ENCODE measurements around the gene SUGP1. TPM values are rescaled to one million over a fixed set of nuclear protein-coding genes. Genes with fewer than 3 reads are reported as not detected.
"Not testable (repeated sequence)": the region's sequence is repeated elsewhere in the genome, so short reads cannot be mapped to it uniquely, and the experiment has no call there.

The SUGP1 gene
- total RNA-seq (2014; rRNA removed; shearing (Covaris generic)): 20.8 and 44.8 TPM in 2 replicates

GRCh38 chr19:19320361-19321140 is at the start of gene SUGP1, which contains the start of gene MAU2:
TSS of gene SUGP1 (minus strand) at chr19:19320509. CDS start at chr19:19320496, 13 bp downstream.
TSS of gene MAU2 (plus strand) at chr19:19320829. CDS start at chr19:19320860, 31 bp downstream.
- DNase-seq (ENCODE audit: low read depth): peak; percentile 93

DNA sequence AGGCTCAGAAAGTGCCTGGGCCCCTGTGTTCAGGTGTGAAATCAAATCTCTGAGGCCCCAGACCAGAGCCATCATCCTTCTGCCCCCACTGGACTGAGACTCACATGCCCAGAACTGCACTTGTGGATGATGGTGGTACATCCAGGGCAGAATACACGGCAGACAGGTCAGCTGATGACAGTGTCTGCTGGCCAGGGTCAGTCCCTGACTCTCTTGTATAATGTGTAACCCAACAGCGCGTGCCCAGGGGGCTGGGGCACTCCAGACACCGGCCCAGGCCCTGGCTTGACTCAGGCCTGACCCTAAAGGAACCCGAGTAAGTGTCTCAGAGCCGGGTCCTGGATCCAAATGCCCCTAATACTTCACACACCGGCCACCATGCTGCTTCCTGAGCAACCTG is 47.8 kb upstream of the SUGP1 start:
- no peak for DNase-seq (ENCODE audit: low read depth)

GRCh38 chr19:19366434-19367396 is 46.4 kb upstream of the SUGP1 start:
- DNase-seq (ENCODE audit: low read depth): peak; percentile 76

DNA sequence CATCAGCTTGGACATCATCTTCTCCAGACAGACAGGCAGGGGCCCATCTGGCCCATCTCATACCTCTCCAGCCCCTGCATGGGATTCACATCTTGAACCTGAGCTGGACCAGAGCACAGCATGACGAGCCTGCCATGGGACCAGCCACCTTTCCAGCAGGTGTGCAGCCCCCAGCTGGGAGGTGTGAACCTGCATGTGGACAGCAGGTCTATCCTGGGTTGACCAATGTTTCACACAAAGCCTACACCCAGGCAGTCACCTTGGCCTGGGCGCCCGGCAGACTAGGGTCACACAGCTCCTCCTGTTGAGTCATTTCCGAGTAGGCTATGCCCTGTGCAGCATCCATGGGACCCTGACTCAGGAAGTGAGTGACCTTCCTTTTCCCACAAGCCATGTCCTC is 41.8 kb upstream of the SUGP1 start:
- DNase-seq (ENCODE audit: low read depth): no peak

DNA sequence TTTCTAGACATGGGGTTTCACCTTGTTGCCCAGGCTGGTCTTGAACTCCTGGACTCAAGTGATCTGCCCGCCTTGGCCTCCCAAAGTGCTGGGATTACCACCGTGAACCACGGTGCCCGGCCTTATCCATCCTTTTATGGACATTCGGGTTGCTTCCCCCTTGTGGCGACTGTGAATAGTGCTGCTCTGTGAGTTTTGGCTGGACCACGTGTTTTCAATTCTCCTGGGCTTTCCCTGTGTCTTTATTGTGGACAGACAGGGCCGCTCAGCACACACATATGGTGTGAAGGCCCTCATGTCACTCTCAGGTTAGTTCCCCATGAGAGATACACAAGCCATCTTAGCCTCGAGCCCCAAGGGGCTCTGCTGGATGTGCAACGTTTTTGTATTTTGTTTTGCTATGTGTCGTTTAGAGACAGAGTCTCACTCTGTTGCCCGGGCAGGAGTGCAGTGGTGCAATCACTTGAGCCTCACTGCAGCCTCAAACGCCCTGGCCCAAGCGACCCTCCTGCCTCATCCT is 40.8 kb upstream of the SUGP1 start:
- DNase-seq (ENCODE audit: low read depth): peak; percentile 83

- DNase-seq (ENCODE audit: low read depth): no peak
Observed at GRCh38 chr19:19356901-19357566, 36.7 kb upstream of the SUGP1 start.

DNA sequence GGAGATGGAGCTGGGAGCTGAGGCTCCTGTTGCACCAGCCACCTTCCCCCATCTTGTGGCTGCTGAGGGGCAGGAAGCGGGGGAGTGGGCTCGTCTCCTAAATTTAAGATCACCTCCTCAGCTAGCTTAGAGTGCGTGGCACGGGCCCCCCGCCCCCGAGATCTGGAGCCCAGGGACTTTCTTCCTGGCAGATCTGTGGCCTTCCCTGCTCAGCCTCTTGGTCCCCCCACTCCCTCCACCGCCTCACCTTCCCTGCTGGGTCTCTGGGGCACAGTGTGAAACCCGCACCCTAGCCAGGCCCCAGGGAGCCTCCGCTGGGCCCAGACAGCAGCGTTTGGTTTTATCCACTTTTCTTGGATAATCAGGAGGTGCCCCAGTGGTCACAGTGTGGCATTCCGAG is 36.2 kb upstream of the SUGP1 start:
- DNase-seq (ENCODE audit: low read depth): no peak

DNA sequence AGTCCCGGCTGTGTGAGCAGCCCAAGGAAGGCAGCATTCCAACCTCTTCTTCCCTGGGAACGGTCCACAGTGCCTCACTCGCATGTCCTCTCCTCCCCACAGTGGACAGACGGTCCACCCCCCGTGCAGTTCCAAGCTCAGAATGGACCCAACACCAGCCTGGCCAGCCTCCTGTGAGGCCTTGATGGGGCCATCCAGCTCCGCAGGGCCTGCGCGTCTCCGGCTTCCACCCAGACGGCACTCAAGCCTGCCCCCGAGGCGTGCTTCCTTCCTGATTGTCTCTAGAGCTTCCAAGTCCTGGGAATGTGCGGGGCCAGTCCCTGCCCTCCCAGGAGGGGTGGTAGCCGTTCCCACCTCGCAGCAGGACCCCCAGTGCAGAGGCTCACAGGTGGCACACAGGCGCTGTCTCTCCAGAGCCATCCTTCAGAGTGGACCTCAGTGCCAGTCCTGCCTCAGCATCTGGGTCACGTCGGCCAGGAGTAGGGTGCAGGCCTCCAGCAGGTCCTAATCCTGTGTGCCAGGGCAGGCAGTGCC is 35.4 kb upstream of the SUGP1 start:
- DNase-seq (ENCODE audit: low read depth): no peak

- DNase-seq (ENCODE audit: low read depth): no peak
Observed at GRCh38 chr19:19354932-19355331, 34.6 kb upstream of the SUGP1 start.

GRCh38 chr19:19354007-19354406 is 33.7 kb upstream of the SUGP1 start:
- DNase-seq (ENCODE audit: low read depth): no peak

DNA sequence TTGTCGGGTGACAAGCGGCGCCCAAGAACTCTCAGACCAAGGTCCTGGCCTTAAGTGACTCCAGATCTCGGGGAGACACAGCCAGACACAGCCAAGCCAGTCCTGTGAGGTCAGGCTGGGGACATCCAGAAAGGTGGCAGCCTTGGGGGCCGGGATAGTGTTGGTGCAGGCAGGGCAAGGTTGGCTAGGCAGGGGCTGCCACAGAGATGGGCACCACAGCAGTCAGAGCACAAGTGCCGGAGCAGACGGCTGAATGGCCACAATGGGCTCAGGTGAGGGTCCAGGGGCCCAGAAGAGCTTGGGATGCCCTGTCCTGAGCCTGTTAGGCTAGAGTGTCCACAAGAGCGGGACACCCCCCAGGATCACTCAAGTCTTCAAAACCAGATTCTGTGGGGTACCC is 32.5 kb upstream of the SUGP1 start:
- DNase-seq (ENCODE audit: low read depth): no peak

- DNase-seq (ENCODE audit: low read depth): not testable (repeated sequence)
Observed at GRCh38 chr19:19350756-19351155, 30.4 kb upstream of the SUGP1 start.

- DNase-seq (ENCODE audit: low read depth): no peak
Observed at GRCh38 chr19:19349365-19349764, 29.1 kb upstream of the SUGP1 start.

- DNase-seq (ENCODE audit: low read depth): no peak
Observed at GRCh38 chr19:19348266-19348665, 28.0 kb upstream of the SUGP1 start.

- DNase-seq (ENCODE audit: low read depth): no peak
Observed at GRCh38 chr19:19347401-19348110, 27.2 kb upstream of the SUGP1 start.

DNA sequence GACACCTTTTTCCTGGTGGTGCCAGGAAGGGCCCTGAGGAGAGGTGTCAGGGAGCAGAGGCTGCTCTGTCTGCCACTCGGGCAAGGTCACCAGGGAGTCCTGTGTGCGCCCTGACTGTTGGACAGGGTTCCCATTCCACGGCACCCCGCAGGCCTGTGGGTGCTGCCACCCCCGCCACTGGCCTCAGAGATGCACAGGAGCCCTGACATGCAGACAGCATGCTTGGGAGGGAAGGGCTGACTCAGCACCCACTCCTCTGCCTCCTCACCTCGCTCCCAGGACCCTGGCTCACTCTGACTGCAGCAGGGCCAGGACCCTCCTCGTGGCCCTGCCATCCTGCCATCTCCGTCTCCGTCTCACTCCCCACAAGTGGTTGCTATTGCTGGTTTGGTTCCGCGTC is 25.7 kb upstream of the SUGP1 start:
- no peak for DNase-seq (ENCODE audit: low read depth)

DNA sequence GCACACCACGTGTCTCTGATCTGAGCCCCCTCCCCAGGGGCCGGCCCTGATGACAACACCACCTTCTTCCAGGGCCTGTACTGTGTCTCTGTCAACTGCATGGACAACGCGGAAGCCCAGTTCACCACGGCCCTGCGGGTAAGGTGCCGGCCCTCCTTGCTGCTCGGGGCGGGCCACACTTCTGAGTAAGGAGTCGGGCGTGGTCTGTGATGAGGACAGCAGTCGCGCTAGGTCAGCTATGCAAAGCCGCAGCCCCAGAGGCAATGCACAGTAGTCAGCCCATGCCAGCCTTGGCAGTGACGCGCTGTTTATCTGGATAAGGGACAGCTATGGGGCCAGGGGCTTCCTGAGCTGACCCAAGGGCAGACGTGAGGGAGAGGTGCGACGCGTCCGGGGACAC is 24.9 kb upstream of the SUGP1 start:
- no peak for DNase-seq (ENCODE audit: low read depth)

GRCh38 chr19:19343762-19344161 is 23.5 kb upstream of the SUGP1 start:
- no peak for DNase-seq (ENCODE audit: low read depth)

DNA sequence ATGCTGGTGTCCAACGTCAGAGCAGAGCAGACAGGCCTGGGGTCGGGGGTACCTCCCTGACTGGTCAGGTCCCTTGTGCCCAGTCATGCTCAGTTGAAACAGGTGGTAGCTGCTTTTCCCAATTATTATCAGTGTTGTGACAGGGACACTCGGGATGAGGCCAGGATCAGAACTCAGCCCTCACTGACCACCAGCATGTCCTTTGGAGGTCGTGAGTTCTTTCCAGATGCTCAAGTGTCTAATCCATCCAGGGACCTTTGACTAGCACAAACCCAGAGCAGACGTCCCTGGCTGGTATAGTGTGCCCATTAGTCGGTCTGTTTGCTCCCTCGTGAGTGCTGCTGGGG is 22.7 kb upstream of the SUGP1 start:
- DNase-seq (ENCODE audit: low read depth): no peak

GRCh38 chr19:19342086-19343015 is 22.0 kb upstream of the SUGP1 start:
- DNase-seq (ENCODE audit: low read depth): peak; percentile 77
